Testis (tissue), 2 donors: ENCODE measurements around the gene SYNDIG1.

ENCODE experiments used
- POLR2A ChIP-seq: fragments of 450-650 bp; IDR thresholded peaks from one replicate; pipeline ENCODE4 v1.6.1; 2017; ENCODE audit warnings: antibody characterized with exemption, mild to moderate bottlenecking, moderate library complexity
- TF ChIP-seq, protein P1 (sequence below), 3 experiments: fragments of 450-650 bp in 2 of 3; fragments of 200-600 bp in 1 of 3; sonication (generic) in 1 of 3; IDR thresholded peaks; one replicate each; pipeline ENCODE4 v1.5.1; 2016 to 2019; ENCODE audit warnings: antibody characterized with exemption in 3 of 3, mild to moderate bottlenecking in 2 of 3, moderate library complexity in 1 of 3

DNA sequence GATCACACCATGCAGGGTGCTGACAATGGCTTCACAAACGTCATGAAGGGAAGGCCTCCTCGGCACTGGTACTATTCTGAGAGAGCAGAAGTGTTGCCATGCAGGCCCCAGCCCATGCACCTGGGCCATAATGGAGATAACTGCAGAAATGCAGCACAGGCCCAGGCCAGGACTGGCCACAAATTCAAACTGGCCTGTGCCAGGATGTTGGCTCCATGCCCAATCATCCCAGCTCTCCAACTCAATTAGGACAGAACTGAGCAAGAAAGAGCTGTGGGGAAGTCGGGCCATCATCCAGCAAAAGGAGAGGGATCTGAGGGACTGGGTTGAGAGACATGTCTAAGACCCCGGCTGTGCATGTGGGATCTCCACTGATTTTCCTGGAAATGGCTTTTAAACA is 48.9 kb upstream of the SYNDIG1 start:
- TF ChIP-seq, protein P1, sequence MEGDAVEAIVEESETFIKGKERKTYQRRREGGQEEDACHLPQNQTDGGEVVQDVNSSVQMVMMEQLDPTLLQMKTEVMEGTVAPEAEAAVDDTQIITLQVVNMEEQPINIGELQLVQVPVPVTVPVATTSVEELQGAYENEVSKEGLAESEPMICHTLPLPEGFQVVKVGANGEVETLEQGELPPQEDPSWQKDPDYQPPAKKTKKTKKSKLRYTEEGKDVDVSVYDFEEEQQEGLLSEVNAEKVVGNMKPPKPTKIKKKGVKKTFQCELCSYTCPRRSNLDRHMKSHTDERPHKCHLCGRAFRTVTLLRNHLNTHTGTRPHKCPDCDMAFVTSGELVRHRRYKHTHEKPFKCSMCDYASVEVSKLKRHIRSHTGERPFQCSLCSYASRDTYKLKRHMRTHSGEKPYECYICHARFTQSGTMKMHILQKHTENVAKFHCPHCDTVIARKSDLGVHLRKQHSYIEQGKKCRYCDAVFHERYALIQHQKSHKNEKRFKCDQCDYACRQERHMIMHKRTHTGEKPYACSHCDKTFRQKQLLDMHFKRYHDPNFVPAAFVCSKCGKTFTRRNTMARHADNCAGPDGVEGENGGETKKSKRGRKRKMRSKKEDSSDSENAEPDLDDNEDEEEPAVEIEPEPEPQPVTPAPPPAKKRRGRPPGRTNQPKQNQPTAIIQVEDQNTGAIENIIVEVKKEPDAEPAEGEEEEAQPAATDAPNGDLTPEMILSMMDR (IDR thresholded peaks at IDR 0.05) = no peak
- TF ChIP-seq POLR2A = no peak
